Measurements from ENCODE around the gene TXNDC2. TPM values are rescaled to one million over a fixed set of nuclear protein-coding genes. Genes with fewer than 3 reads are reported as not detected.
"Not testable (repeated sequence)": the region's sequence is repeated elsewhere in the genome, so short reads cannot be mapped to it uniquely, and the experiment has no call there.

The TXNDC2 gene
- polyA plus RNA-seq, 3 donors = 0.10 to 0.36 TPM; not detected in 1

DNA sequence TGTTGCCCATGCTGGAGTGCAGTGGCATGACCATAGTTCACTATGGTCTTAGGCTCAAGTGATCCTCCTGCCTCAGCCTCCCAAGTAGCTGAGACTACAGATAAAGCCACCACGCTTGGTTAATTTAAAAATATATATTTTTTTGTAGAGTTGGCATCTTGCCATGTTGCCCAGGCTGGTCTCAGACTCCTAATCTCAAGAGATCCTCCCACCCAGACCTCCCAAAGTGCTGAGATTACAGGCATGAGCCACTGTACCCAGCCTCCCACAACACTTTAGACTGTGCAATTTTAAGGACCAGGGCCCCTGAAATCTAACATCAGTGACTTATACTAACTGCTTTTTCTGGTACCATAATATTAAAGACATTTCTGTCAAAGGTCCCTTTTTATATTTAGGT lies 5.2 kb downstream of the TXNDC2 start:
- H3K27ac ChIP-seq (ENCODE audit: low read depth in 1 of 2, low read length in 2 of 2) = no peak overlapping the region
- no peak overlapping the region for H2AFZ ChIP-seq (ENCODE audit: insufficient read depth, low read depth, low read length, poor library complexity, severe bottlenecking)
- intact Hi-C loops (cut with micrococcal nuclease) = no loop called here
- H3K36me3 ChIP-seq (replicated peaks in 1 of 2; ENCODE audit: control insufficient read depth in 1 of 2, insufficient read depth in 2 of 2, low read length in 2 of 2) = no peaks in the 10 kb centered on the region
- Mint-ChIP-seq H3K4me1 (no peaks in the 10 kb centered on the region), H3K36me3 (no peaks in the 10 kb centered on the region), H3K4me3 (no peak overlapping the region), H3K9me3 (peaks cover 0 to 10% (median 2%) of the 10 kb centered on the region in 7 donors), H3K27ac (no peak overlapping the region), H3K27me3 (ENCODE audit: low read depth in 3 of 3) (peaks cover 2 to 8% (median 6%) of the 10 kb centered on the region in 3 donors)
- no peak overlapping the region for H3K4me3 ChIP-seq (replicated peaks in 1 of 3; ENCODE audit: low read depth in 2 of 3, low read length in 3 of 3)
- DNase-seq = no peak
- no peaks in the 10 kb centered on the region for H3K4me1 ChIP-seq (ENCODE audit: control insufficient read depth in 1 of 2, insufficient read depth in 2 of 2, low read length in 2 of 2)
- no peaks in the 10 kb centered on the region for H3K27me3 ChIP-seq (ENCODE audit: control insufficient read depth in 2 of 2, insufficient read depth in 2 of 2, low read length in 2 of 2)
- no peaks in the 10 kb centered on the region for H3K79me2 ChIP-seq (ENCODE audit: insufficient read depth, low read length)
- H3K4me2 ChIP-seq (replicated peaks; ENCODE audit: extremely low read depth, low read length, poor library complexity, severe bottlenecking) = no peak overlapping the region
- no CpG with 5 or more reads among the region's 1 CpG for WGBS (ENCODE audit: insufficient coverage)
- no peaks in the 10 kb centered on the region for H4K20me1 ChIP-seq (ENCODE audit: insufficient read depth, low read length)
- no peak for TF ChIP-seq CTCF (IDR thresholded peaks at IDR 0.05)
- no peak overlapping the region for H3K9ac ChIP-seq (ENCODE audit: insufficient read depth, low read length, poor library complexity, severe bottlenecking)
- H3K9me3 ChIP-seq (replicated peaks in 1 of 2; ENCODE audit: control insufficient read depth in 1 of 2, insufficient read depth in 1 of 2, low read length in 2 of 2) = no peaks in the 10 kb centered on the region

DNA sequence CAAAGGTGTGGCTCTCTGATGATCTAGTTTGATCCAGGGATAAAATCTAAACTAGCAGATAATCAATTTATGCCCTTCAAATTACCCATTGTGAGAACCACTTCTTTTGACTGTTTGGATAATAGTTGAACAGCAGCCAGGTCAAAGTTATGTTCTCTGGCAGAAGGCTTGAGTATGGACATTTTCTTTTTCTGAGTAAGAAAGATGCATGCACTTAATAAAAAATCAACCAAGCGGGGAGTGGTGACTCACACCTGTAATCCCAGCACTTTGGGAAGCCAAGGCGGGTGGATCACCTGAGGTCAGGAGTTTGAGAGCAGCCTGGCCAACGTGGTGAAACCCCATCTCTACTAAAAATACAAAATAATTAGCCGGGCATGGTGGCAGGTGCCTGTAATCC lies 5.7 kb downstream of the TXNDC2 start:
- not testable (repeated sequence) for H2AFZ ChIP-seq (ENCODE audit: insufficient read depth, low read depth, low read length, poor library complexity, severe bottlenecking)

More for the DNA sequence above, 5.7 kb downstream of the TXNDC2 start:
- H3K9ac ChIP-seq (ENCODE audit: insufficient read depth, low read length, poor library complexity, severe bottlenecking); H3K4me3 ChIP-seq (replicated peaks in 1 of 3; ENCODE audit: low read depth in 2 of 3, low read length in 3 of 3); intact Hi-C loops (cut with micrococcal nuclease); H3K4me1 Mint-ChIP-seq; H3K4me2 ChIP-seq (replicated peaks; ENCODE audit: extremely low read depth, low read length, poor library complexity, severe bottlenecking); H4K20me1 ChIP-seq (ENCODE audit: insufficient read depth, low read length); H3K79me2 ChIP-seq (ENCODE audit: insufficient read depth, low read length); H3K36me3 Mint-ChIP-seq; DNase-seq; H3K9me3 Mint-ChIP-seq; H3K36me3 ChIP-seq (replicated peaks in 1 of 2; ENCODE audit: control insufficient read depth in 1 of 2, insufficient read depth in 2 of 2, low read length in 2 of 2); H3K4me3 Mint-ChIP-seq; H3K27me3 Mint-ChIP-seq (ENCODE audit: low read depth in 3 of 3); H3K4me1 ChIP-seq (ENCODE audit: control insufficient read depth in 1 of 2, insufficient read depth in 2 of 2, low read length in 2 of 2); H3K9me3 ChIP-seq (replicated peaks in 1 of 2; ENCODE audit: control insufficient read depth in 1 of 2, insufficient read depth in 1 of 2, low read length in 2 of 2); H3K27me3 ChIP-seq (ENCODE audit: control insufficient read depth in 2 of 2, insufficient read depth in 2 of 2, low read length in 2 of 2); H3K27ac ChIP-seq (ENCODE audit: low read depth in 1 of 2, low read length in 2 of 2); H3K27ac Mint-ChIP-seq: not testable (repeated sequence)
- WGBS (ENCODE audit: insufficient coverage) = 93% methylated on average over 2 of the region's 4 CpGs
